CD4-positive, alpha-beta T cell treated with Interleukin-17A for 4 hours (primary cell): ENCODE measurements around the gene RAB37.

Source experiments
- DNase-seq: peaks from one replicate; pipeline ENCODE4 v3.0.0-alpha.2; 2020; ENCODE audit warnings: mixed read lengths

The RAB37 gene

DNA sequence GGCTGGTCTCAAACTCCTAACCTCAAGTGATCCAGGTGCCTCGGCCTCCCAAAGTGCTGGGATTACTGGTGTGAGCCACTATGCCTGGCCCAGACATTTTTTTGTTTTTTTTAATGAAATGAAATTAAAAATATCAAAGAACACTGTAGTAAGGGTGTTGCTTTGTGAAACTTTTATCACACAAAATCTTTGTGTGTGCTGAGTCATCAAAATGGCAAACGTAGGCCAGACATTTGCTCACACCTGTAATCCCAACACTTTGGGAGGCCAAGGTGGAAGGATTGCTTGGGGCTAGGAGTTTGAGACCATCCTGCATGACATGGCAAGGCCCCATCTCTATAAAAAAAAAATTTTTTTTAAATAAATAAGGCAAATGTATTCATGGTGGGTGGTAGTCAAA is 29.4 kb downstream of the RAB37 start:
- no peak for DNase-seq

- DNase-seq = no peak
These were observed 30.1 kb downstream of the RAB37 start for GRCh38 chr17:74767111-74767516.

GRCh38 chr17:74768069-74768762 is 31.2 kb downstream of the RAB37 start:
- no peak for DNase-seq

DNA sequence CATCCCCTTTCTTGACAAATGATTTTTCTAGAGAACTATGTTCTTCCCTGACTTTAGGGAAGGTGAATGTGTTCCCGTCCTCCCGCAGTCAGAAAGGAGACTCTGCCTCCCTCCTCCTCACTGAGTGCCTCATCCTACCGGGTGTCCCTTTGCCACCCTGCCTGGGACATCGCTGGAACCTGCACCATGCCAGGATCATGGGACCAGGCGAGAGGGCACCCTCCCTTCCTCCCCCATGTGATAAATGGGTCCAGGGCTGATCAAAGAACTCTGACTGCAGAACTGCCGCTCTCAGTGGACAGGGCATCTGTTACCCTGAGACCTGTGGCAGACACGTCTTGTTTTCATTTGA is 31.7 kb downstream of the RAB37 start:
- DNase-seq = no peak

DNA sequence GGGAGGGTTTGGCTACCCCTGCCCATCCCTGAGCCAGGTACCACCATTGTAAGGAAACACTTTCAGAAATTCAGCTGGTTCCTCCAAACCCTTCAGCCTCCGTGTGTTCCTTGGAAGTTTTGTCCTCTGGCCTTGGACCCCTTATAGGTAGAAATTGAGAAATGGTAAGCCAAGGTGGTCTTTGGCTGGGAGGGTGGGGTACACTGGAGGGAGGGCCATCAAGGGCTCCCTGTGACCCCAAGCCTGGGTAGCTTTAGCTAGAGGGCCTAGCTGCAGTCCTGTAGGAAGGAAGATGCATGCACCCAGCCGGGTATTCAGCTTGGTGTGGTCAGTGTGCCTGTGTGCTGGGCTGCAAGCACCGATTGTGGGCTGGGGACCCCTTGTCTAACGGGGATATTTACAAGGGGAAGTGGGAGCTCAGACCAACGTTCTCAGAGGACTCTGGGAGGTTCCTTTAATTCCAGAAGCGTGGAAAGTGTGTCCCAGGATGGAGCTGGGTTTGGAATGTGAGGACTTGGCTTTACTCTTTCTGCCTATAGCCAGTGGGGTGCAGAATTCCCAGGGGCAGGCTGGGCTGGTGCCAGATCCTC is 32.3 kb downstream of the RAB37 start:
- no peak for DNase-seq

DNA sequence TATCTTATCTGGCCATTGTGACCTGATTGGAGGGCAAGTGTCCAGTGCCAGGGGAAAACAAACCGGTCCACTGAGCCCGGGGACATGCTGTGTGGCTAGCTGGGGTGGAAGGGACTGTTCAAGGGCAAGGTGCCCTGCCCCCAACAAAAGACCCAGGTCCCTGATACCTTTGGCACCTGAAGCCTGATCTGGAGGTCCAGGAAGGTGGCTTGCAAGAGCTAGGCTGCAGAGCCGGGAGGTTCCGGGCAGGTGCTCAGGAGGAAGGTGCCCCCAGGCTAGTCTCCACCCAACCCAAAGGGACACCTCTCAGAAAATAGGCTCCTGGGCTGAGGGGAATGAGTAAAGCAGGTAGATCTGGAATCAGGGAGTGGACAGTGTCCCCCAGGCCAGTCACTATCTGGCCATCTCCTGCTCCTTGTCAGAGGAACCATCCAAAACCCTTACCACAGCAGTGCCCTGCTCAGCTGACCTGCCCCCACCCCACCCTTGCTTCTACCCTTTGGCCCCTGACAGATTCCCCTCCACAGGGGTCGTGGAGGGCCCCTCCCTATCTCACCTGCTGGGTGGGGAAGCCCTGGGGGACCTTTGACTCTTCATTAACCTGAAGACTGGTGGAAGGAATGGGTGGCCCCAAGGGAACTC is 32.9 kb downstream of the RAB37 start:
- no peak for DNase-seq

DNA sequence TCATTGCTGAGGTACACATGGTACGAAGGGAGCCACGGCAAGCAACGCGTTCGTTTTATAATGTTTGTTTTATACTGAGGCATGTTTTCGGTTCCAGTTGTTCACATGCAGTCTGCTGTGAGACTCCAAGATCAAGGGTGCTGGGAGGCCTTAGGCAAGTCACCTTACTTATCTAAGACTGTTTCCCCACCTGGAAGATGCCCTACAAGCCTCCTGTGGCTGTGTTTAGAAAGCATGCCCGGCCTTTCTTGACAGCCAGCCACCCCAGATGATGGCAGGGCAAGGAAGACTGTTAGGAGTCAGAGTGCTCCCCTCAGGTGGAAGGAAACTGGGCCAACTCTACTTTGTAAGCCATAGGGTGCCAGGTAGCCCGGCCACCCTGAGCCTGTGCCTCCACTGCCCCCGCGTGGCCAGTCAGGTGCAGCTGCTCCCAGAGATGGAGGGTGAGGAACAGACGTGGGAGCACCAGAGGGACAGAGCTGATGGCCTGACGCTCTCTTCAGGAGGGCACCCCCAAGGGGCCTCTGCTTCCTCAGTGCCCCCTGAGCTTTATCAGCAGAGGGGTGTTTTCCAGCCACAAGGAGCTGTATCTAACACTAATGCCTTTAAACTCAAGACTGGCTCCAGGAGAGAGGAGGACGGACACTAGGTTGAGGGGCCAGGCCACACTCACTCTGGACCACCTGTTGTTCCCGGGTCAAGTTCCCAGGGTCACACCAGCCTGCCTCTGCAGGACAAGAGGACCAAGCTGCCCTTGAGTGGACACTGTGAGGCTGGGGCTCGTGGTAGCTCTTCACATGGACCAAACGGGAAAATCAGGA is 33.7 kb downstream of the RAB37 start:
- peak; percentile 88 for DNase-seq

DNA sequence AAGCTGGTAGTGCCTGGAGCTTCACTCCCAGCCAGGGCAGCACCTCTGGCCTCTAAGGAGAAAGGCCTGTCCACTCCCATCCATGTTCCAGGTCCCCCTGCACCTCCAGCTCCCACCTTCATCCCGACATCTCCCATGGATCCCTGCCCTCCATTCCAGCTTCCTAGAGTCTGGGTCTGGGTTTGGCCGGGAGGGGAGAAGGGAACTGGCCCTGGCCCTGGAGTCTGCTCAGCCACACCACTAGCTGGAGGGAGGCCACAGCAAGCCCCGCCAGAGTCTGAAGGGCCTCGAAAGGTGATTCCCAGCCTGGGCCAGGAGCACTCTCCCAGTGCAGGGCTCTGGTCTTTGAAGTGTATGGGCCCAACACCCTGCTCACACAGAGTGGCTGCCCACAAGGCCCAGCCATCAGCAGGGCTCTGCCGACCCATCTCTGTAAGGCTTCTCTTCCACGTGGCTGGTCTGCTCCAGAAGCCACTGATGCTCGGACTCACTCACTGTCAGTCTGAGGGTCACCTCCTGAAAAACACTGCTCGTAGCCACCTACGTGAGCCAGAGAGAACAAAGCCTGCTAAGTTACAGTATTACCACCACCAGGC is 34.4 kb downstream of the RAB37 start:
- DNase-seq = no peak

DNA sequence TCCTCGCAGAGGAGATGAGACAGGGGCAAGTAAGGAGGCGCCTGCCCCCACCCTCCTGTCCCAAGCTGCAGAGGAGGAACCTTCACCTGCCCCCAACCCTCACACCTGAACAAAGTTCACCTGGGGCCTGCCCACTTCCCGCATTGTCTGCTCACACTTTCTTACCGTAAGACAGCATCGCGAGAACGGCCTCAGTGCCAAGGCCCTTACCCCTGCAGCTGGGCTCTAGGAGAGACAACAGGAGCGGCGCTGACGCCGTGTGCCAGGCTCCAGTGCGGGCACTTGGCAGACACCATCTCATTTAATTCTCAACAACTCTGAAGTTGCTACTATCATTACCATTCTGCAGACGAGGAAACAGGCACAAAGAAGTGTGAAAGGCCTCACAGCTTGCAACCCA is 35.0 kb downstream of the RAB37 start:
- DNase-seq = no peak

- DNase-seq = no peak
These were observed 36.4 kb downstream of the RAB37 start for GRCh38 chr17:74773414-74773813.

- DNase-seq = no peak
These were observed 36.8 kb downstream of the RAB37 start for GRCh38 chr17:74773871-74774286.

GRCh38 chr17:74775409-74776043 is 38.5 kb downstream of the RAB37 start:
- no peak for DNase-seq

GRCh38 chr17:74776044-74776962 is 39.2 kb downstream of the RAB37 start, which contains the start of gene NAT9:
NAT9 (minus strand) TSS chr17:74776345; CDS start chr17:74775698, 647 bp downstream.
- DNase-seq = peak; percentile 100

- DNase-seq = no peak
These were observed 39.9 kb downstream of the RAB37 start for GRCh38 chr17:74776990-74777389.

DNA sequence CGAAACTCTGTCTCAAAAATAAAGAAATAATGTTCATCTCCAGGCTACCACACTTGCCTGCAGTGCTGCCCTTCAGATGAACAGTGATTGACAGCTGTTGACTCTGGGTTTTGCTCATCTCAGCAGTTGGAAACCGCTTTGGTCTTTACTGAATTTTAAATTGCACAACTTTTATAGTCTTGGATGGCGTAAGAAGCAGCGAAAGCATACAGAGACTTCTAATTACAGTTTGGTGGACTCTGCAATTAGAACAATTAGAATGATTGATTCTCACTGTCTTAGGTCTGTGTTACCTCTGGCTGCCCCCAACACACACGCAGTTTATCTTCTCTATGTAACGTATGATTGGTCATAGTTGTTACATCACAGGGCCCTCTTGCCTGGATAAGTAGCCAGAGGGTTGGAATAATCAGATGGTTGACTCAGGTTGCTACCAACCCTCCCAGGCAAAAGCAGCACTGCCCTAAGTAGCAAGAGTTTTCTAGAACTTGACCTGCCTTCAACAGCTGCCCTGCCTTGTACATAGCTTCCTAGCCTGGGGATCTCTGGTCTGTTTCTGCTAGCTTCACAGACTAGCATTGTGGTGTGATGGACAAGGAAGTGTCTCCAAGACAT is 41.0 kb downstream of the RAB37 start:
- no peak for DNase-seq

- no peak for DNase-seq
These were observed 41.9 kb downstream of the RAB37 start for GRCh38 chr17:74778960-74779359.

GRCh38 chr17:74779501-74779900 is 42.4 kb downstream of the RAB37 start:
- DNase-seq = no peak

GRCh38 chr17:74779948-74780400 is 42.9 kb downstream of the RAB37 start:
- peak; percentile 78 for DNase-seq

GRCh38 chr17:74780443-74781238 is 43.6 kb downstream of the RAB37 start:
- DNase-seq = peak; percentile 28

- DNase-seq = no peak
These were observed 45.5 kb downstream of the RAB37 start for GRCh38 chr17:74782571-74782970.
